GM19193 (cell line): Measurements from ENCODE around the gene HIVEP3.

Experiments
- POLR2A ChIP-seq: IDR thresholded peaks from 4 replicates; pipeline ENCODE4 v1.6.1; 2011; ENCODE audit not compliant: insufficient read depth, insufficient read length; ENCODE audit errors: extremely low read depth

HIVEP3 gene

DNA sequence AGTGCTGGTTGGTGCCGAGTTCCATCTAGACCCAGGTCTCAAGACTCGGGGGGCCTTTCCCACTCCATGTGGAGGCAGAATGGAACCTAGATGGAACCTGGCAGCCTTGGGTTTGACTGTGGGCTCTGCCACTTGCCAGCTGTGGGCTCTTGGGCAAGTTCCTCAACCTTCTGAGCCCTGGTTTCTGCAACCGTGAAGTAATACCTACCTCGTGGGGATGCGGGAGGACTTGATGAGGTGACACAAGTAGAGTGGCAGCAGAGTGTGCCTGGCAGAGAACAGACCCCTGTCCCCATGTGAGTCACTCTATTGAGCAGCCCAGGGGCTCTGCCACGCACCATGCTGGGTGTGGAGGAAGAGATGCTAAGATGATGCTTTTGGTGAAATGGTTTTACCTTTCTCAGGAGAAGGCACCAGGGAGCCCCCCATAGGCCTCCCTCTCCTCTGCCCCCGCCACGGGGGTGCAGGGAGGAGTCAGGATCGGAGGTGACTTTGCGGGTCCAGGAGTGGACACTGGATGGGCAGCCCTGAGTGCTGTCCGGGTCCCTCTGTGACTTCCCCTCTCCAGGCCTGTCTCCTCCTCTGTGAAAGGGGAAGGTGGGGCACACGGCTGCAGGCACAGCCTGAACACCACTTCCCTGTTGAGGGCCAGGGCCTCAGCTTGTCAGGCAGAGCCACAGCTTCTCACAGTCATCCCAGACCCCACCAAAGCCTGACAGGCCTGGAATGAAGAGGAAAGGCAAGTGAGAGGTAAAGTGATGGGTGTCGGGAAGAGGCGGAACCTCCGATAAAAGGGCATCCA is 397.6 kb downstream of the HIVEP3 start:
- TF ChIP-seq POLR2A: no peak

GRCh38 chr1:41519667-41520066 is 399.1 kb downstream of the HIVEP3 start:
- no peak for TF ChIP-seq POLR2A

GRCh38 chr1:41518471-41518870 is 400.3 kb downstream of the HIVEP3 start:
- TF ChIP-seq POLR2A: no peak

- TF ChIP-seq POLR2A: no peak
These were observed 401.7 kb downstream of the HIVEP3 start for GRCh38 chr1:41517062-41517438.

DNA sequence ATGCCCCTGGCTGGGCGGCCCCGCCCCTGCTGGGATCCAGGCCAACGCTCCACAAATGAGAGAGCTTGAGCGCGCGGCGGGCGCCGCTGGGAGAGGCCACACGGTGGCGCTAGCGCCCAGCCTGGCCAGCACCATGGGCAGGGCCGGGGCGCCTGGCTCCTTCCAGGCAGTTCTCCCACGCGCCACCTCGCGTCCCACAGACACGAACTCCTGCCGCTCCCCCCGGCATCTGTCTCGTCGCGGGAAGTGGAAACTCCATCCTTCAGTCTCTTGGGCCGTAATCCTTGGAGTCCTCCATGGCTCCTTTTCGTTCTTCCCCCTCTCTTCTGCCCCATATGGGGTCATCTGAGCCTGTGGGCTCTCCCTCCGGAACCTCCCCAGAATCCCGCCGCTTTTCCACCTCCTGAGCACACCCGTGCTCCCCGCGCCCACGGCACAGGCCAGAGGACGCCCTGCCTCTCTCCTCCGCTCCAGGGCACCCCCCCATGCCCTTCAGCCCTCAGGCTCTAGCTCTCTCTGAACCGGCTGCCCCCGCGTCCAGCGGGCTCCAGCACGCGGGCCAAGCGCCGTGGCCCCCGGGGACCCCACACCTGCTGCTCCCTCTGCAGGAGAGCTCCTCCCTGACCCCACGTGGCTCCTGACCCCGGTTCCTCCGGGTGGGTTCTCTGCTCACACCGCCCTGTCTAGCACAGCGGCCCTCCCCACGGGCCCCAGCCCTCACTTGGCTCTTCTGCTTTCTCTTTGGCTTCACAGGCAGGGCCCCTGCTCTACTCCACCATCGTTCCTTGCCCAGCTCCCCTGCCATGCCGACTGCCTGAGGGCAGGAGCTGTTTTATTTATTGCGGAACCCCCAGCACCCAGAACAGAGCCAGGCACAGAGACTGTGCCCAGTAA is 402.3 kb downstream of the HIVEP3 start:
- TF ChIP-seq POLR2A: no peak

- TF ChIP-seq POLR2A: no peak
These were observed 402.9 kb downstream of the HIVEP3 start for GRCh38 chr1:41515778-41516167.

- TF ChIP-seq POLR2A: no peak
These were observed 403.5 kb downstream of the HIVEP3 start for GRCh38 chr1:41515131-41515678.

- no peak for TF ChIP-seq POLR2A
These were observed 404.3 kb downstream of the HIVEP3 start for GRCh38 chr1:41514381-41514780.

- TF ChIP-seq POLR2A: no peak
These were observed 405.4 kb downstream of the HIVEP3 start for GRCh38 chr1:41513383-41513735.

DNA sequence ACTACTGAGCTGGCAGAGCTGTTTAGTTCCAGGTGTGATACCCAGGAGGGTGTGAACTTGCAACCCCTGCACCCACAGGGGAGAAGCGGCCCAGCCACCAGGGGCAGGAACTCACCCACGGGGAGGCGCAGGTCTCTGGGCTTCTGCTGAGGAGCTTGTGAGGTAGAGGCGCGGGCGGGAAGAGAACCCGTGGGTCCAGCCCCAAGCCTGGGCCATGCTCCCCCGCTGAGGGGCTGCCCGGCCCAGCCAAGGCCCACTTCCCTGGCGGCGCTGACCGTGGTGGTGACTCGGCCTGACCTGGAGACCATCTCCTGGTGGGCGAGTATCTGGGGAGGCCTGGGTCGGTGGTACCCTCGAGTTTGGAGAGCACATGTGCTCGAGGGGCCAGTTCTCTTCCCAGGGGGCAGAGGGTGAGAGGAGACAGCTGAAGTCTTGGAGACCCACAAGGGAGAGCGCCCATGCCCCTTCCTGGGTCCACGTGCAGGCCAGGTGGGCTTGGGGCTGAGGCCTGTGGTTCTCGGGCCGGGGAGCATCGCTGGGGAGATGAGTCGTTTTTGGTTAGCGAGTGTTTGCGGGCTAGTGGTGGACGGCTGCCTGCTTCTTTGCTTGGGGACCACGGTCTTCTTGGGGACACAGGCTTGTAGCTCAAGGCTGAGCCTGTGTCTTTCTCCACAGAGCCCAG is 405.9 kb downstream of the HIVEP3 start:
- TF ChIP-seq POLR2A: no peak

GRCh38 chr1:41511239-41511540 is 407.5 kb downstream of the HIVEP3 start:
- no peak for TF ChIP-seq POLR2A

- TF ChIP-seq POLR2A: no peak
These were observed 408.0 kb downstream of the HIVEP3 start for GRCh38 chr1:41510531-41511238.

DNA sequence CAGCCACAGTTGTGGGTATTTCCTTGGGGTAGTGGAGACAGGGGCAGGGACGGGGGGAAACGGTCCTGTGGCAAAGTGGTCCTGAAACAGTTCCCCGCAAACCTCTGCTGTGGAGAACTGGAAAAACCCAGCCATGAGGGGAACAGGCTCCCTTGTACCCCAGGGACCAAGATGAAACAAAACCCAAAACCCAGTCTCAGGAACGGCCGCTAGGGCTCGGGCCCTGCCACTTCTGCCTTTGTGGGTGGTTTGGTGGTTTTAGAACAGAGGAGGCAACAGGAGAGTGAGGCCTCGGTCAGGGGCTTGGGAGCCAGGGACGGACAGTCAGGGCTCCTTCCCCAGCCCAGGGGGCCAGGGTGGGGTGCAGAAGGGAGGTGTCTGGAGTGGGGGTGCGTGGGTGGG is 409.5 kb downstream of the HIVEP3 start:
- no peak for TF ChIP-seq POLR2A

DNA sequence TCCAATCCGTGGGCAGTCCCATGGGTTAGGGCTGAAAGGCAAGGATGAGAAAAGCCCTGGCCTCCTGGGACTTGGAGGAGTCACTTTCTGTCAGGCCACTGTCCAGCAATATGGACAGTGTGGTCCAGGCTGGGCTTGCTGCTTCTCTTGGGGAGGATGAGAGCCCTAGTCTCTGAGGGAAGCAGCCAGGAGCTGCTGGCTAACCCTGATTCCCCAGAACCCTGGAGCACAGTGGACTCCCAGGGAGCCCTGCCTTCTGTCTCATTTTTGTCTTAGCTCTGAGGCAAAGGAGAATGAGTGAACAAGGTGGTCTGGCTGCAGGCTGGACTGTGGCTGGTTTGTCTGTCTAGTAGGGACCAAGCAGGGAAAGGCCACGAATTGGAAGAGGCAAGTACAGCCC is 410.4 kb downstream of the HIVEP3 start:
- no peak for TF ChIP-seq POLR2A

DNA sequence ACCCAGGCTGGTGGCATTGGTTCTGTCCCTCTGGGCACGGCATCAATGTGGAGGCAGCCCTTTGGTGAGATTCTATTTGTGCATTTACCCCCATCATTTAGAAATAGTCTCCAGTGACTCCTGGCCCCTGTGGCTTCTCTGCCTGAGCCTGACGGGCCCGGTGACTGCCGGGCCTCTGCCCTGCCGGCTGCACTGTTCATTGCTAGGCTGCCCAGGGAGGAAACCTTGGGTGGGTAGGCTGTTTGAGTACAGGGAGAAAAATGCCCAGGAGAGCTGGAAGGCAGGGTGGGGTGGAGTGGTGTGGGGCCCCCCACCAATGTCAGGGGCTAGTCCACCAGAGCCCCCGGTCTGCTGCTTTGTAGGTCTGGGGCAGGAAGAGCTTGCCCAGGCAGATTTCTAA is 410.9 kb downstream of the HIVEP3 start:
- TF ChIP-seq POLR2A: no peak

- TF ChIP-seq POLR2A: no peak
These were observed 411.5 kb downstream of the HIVEP3 start for GRCh38 chr1:41507110-41507720.
